Omental fat pad (tissue), 4 donors: Measurements from ENCODE around the gene UNC119. TPM values are rescaled to one million over a fixed set of nuclear protein-coding genes. Genes with fewer than 3 reads are reported as not detected.

Source experiments
- ATAC-seq: fragments of 150-250 bp; one replicate; pipeline ENCODE4 v1.9.1; 2016; ENCODE audit warnings: mild to moderate bottlenecking, moderate library complexity; ENCODE audit not compliant: low FRiP score
- DNase-seq: peaks from one replicate; pipeline ENCODE4 v3.0.0-alpha.2; 2019; ENCODE audit warnings: low spot score
- CTCF ChIP-seq, 3 donors: fragments of 450-650 bp; IDR thresholded peaks; one replicate each; pipeline ENCODE4 v1.5.1; 2016 to 2017; ENCODE audit warnings: antibody characterized with exemption in 3 of 3, mild to moderate bottlenecking in 3 of 3, moderate library complexity in 2 of 3
- total RNA-seq, 4 donors: library from RNA; depleted of rRNA; stranded (reverse); fragments of >200 nt; gene quantifications; one replicate each; pipeline ENCODE4 v1.1.0, GENCODE V29; 2016

UNC119 gene
- total RNA-seq, 4 donors from 2014 or later = 16.8 to 32.6 (median 24.6) TPM

- DNase-seq = no peak
- ATAC-seq = no peak
- no peak for TF ChIP-seq CTCF (IDR thresholded peaks at IDR 0.05)
Observed at GRCh38 chr17:28528327-28529012, 24.0 kb downstream of the UNC119 start.

DNA sequence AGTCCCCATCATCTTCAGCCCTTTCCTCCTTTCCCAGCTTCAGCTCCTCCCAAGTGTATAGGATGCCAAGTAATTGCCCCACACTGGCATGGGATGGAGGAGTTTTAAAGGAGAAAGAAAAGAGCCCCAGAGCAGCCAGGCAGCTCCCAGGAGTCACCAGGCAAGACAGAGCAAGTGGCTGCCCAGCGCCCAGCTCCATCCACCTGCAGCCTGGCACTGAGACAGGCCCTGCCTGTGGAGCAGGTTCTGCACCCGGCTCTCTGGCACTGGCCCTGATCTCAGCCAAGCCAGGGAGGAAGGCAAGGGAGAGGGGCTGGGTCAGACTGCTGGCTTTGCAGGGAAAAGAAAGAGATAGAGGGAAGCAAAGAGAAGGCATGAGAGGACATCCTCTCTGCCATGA lies 24.6 kb downstream of the UNC119 start:
- ATAC-seq (no peak), DNase-seq (no peak)
- no peak for TF ChIP-seq CTCF (IDR thresholded peaks at IDR 0.05)

GRCh38 chr17:28527181-28527681 lies 25.2 kb downstream of the UNC119 start:
- ATAC-seq (no peak), DNase-seq (no peak)
- no peak for TF ChIP-seq CTCF (IDR thresholded peaks at IDR 0.05)

GRCh38 chr17:28526381-28526780 lies 26.0 kb downstream of the UNC119 start:
- no peak for DNase-seq
- no peak for TF ChIP-seq CTCF (IDR thresholded peaks at IDR 0.05)
- ATAC-seq = no peak

DNA sequence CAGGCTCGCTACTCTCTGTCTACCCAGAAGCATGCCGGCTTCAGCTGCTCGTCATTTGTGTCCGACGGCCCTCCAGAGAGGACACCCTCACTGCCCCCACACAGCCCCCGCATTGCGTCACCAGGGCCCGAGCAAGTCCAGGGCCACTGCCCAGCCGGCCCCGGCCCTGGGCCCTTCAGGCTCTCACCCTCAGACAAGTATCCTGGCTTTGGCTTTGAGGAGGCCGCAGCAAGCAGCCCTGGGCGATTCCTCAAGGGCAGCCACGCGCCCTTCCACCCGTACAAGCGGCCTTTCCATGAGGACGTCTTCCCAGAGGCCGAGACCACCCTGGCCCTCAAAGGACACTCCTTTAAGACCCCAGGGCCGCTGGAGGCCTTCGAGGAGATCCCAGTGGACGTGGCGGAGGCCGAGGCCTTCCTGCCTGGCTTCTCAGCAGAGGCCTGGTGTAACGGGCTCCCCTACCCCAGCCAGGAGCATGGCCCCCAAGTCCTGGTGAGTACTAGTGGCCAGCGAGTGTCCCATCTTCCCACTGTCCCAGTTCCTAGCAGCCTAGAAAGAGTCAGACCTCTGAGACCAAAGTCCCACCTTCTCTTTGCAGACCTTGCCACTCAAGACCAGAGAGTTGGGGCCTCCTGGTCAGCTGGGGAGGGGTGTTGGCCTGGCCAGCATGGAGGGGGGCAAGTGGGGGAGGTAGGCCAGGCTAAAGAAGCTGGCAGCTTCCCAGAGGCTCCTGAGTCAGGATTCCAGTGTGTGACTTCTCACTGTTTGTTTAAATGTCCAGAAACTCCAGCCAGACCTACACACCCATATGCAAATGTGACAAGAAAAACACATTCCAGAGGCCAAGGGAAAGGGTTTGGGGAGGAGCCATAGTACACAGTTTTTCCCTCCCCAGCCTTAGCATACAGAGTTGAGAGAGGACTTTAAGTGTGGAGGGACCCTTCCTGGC lies 27.7 kb downstream of the UNC119 start:
- ATAC-seq = no peak
- DNase-seq = no peak
- TF ChIP-seq CTCF (IDR thresholded peaks at IDR 0.05) = no peak

DNA sequence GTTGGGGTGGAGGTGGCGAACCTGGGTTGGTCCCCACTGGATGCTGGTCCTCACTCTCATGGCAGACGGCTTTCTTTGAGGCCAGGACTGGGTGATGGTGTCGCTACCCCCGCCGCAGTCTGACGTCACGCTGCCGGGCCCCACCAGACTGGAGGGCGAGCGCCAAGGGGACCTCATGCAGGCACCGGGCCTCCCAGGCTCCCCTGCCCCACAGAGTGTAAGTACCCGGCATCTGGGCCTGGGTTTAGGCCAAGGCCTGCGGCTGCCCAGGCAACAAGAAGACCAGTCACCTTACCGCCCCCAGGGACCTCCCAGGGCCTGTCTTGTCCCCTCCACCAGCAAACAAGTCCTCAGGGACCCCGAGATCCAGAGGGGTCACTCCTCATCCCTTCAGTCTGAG lies 28.5 kb downstream of the UNC119 start:
- DNase-seq (no peak), ATAC-seq (no peak)
- no peak for TF ChIP-seq CTCF (IDR thresholded peaks at IDR 0.05)
